Stomach (tissue), 9 donors: ENCODE measurements around the gene NT5DC3. TPM values are rescaled to one million over a fixed set of nuclear protein-coding genes. Genes with fewer than 3 reads are reported as not detected.

Source experiments
- DNase-seq, 2 donors: peaks; one replicate each; pipeline versions ENCODE4 v3.0.0 to v3.0.0-alpha.2; 2013 to 2019
- H3K27ac ChIP-seq, 5 donors: fragments of 200-600 bp in 4 of 5; sonication (generic) in 4 of 5; one replicate each; pipeline ENCODE4 v1.5.1; 2013 to 2019; ENCODE audit warnings: mild to moderate bottlenecking in 1 of 5, moderate library complexity in 1 of 5
- H3K27me3 ChIP-seq, 3 donors: fragments of 200-600 bp; sonication (generic); one replicate each; pipeline ENCODE4 v1.5.1; 2017 to 2019; ENCODE audit warnings: mixed run types in 1 of 3
- H3K36me3 ChIP-seq, 4 donors: fragments of 200-600 bp; sonication (generic); 1 replicate in 3 of 4; 2 replicates in 1 of 4; pipeline ENCODE4 v1.5.1; 2016 to 2019
- H3K4me1 ChIP-seq, 4 donors: fragments of 200-600 bp; sonication (generic); one replicate each; pipeline ENCODE4 v1.5.1; 2016 to 2019
- H3K4me3 ChIP-seq, 4 donors: fragments of 200-600 bp; sonication (generic) in 3 of 4; one replicate each; pipeline ENCODE4 v1.5.1; 2016 to 2019; ENCODE audit warnings: mild to moderate bottlenecking in 1 of 4
- H3K9me3 ChIP-seq, 4 donors: fragments of 200-600 bp; sonication (generic); one replicate each; pipeline ENCODE4 v1.5.1; 2016 to 2019
- EP300 ChIP-seq: sonication (generic); formaldehyde crosslinking; IDR thresholded peaks from one replicate; pipeline ENCODE4 v1.6.1; 2017; ENCODE audit warnings: antibody characterized with exemption
- POLR2A ChIP-seq, 4 donors: fragments of 450-650 bp; IDR thresholded peaks; one replicate each; pipeline ENCODE4 v1.6.1; 2016; ENCODE audit warnings: antibody characterized with exemption in 4 of 4, control low read depth in 2 of 4, mild to moderate bottlenecking in 1 of 4, moderate library complexity in 1 of 4
- POLR2AphosphoS5 ChIP-seq, 3 donors: sonication (generic); formaldehyde crosslinking; IDR thresholded peaks; one replicate each; pipeline ENCODE4 v1.6.1; 2016; ENCODE audit warnings: antibody characterized with exemption in 3 of 3
- WGBS, 5 donors: extraction: QIAGEN DNeasy Blood & Tissue Kit in 3 of 5; methylation state at CpG; one replicate each; pipeline versions ENCODE4 v1.1.5 to v1.1.7; 2013 to 2018; 5-methylcytosine and 5-hydroxymethylcytosine counted together
- intact Hi-C: fragments of 100-400 bp; cut with DNase I; formaldehyde crosslinking; loops from one replicate; pipeline ENCODE4 v1.15.1; 2023; ENCODE audit warnings: low total_unique reads
- polyA plus RNA-seq, 3 donors: library from polyadenylated mRNA; stranded (reverse); fragments of 200-250 nt; gene quantifications; one replicate each; pipeline ENCODE4 v1.2.3, GENCODE V29; 2013
- total RNA-seq, 5 donors: library from RNA; depleted of rRNA; stranded (reverse); fragments of >200 nt; gene quantifications; one replicate each; pipeline versions ENCODE4 v1.1.0 to v1.2.3, GENCODE V29; 2014 to 2016
- TF ChIP-seq, protein P1 (sequence below), 7 experiments: fragments of 450-650 bp in 4 of 7; fragments of 200-600 bp in 3 of 7; sonication (generic) in 3 of 7; IDR thresholded peaks; one replicate each; pipeline ENCODE4 v1.5.1; 2016 to 2019; ENCODE audit warnings: antibody characterized with exemption in 7 of 7, control low read depth in 2 of 7, mild to moderate bottlenecking in 1 of 7
- donor health status: healthy with polysubstance abuse.
- donor health status: Bipolar disorder and iron deficiency.
- donor health status: healthy.

Gene NT5DC3
- total and polyA plus RNA-seq, 8 donors: 0.76 to 42.9 (median 8.7) TPM

DNA sequence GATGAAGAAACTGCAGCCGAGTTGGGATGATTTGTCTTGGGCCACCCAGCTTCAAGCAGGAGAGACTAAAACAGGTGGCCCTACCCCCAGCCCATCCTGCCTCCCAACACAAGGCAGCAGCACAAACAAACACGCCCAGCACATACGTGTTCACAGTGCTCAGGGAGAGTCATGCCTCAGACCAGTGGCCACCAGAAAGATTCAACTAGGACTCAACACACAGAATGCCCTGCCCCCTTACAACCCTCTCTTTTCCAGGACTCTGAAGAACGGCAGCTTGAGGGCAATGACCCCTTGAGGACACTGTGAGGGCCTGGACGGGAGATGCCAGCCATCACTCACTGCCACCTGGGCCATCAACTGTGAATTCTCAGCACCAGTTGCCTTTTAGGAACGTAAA, 75.0 kb downstream of the NT5DC3 start:
- no peak overlapping the region for H3K4me3 ChIP-seq
- no peaks in the 10 kb centered on the region for H3K4me1 ChIP-seq
- no peak for TF ChIP-seq EP300
- TF ChIP-seq, protein P1, sequence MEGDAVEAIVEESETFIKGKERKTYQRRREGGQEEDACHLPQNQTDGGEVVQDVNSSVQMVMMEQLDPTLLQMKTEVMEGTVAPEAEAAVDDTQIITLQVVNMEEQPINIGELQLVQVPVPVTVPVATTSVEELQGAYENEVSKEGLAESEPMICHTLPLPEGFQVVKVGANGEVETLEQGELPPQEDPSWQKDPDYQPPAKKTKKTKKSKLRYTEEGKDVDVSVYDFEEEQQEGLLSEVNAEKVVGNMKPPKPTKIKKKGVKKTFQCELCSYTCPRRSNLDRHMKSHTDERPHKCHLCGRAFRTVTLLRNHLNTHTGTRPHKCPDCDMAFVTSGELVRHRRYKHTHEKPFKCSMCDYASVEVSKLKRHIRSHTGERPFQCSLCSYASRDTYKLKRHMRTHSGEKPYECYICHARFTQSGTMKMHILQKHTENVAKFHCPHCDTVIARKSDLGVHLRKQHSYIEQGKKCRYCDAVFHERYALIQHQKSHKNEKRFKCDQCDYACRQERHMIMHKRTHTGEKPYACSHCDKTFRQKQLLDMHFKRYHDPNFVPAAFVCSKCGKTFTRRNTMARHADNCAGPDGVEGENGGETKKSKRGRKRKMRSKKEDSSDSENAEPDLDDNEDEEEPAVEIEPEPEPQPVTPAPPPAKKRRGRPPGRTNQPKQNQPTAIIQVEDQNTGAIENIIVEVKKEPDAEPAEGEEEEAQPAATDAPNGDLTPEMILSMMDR (IDR thresholded peaks at IDR 0.05): no peak
- no peak for TF ChIP-seq POLR2A (IDR thresholded peaks at IDR 0.05)
- no peak for TF ChIP-seq POLR2AphosphoS5 (IDR thresholded peaks at IDR 0.05)
- DNase-seq: no peak
- peaks cover 0 to 74% (median 36%) of the 10 kb centered on the region in 4 donors for H3K36me3 ChIP-seq
- intact Hi-C loops: no loop called here
- WGBS, 5 donors: 87 to 93% (median 89%) methylated on average over 6 of the region's 6 CpGs
- no peaks in the 10 kb centered on the region for H3K9me3 ChIP-seq
- no peaks in the 10 kb centered on the region for H3K27me3 ChIP-seq
- H3K27ac ChIP-seq: no peak overlapping the region

DNA sequence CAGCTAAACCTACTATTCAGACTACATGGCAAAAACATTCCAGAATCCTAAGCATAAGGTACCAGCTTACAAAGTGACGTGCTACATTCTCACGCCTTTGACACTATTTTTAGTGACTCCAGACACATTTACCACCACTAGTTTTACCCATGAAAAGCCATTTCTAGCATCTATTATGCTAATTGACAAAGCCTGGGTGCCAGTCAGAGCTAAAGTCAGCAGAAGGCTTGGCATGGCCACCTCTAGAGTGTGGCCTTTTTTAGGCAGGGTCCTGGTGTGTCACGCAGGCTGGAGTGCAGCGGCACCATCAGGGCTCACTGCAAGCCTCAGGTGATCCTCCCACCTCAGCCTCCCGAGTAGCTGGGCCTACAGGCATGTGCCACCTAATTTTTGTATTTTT, 75.7 kb downstream of the NT5DC3 start:
- WGBS, 5 donors: 94 to 99% (median 97%) methylated on average over 5 of the region's 5 CpGs
- TF ChIP-seq EP300 (no peak), POLR2AphosphoS5 (IDR thresholded peaks at IDR 0.05) (no peak), POLR2A (IDR thresholded peaks at IDR 0.05) (no peak)
- TF ChIP-seq, protein P1 (IDR thresholded peaks at IDR 0.05): no peak
- H3K27ac ChIP-seq: no peak overlapping the region
- peaks cover 0 to 73% (median 30%) of the 10 kb centered on the region in 4 donors for H3K36me3 ChIP-seq
- H3K27me3 ChIP-seq: no peaks in the 10 kb centered on the region
- no peak for DNase-seq
- intact Hi-C loops: no loop called here
- no peaks in the 10 kb centered on the region for H3K9me3 ChIP-seq
- H3K4me3 ChIP-seq: no peak overlapping the region
- H3K4me1 ChIP-seq: no peaks in the 10 kb centered on the region

DNA sequence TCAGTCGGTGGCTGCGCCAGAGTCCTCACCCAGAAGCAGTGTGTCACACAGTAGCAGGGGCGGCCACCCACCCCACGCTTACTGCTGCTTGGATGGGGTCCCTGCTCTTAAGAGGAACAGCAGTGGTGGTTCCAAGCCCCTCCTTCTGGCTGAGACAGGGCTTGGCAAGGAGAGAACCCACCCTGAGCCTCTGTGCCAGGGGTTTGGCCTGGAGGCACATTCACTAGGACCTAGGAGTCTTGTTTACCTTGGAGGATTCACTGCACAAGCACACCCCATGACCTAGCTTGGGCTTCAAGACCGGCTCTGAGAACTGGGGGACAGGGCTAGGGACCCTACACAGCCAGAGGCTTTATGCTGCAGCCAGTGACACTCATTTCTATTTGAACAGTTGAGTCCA, 78.6 kb downstream of the NT5DC3 start:
- Histone ChIP-seq H3K27me3 (no peaks in the 10 kb centered on the region), H3K4me3 (no peak overlapping the region), H3K9me3 (no peaks in the 10 kb centered on the region), H3K4me1 (no peaks in the 10 kb centered on the region), H3K36me3 (peaks cover 0 to 60% (median 26%) of the 10 kb centered on the region in 4 donors), H3K27ac (no peak overlapping the region)
- intact Hi-C loops: no loop called here
- no peak for TF ChIP-seq POLR2AphosphoS5 (IDR thresholded peaks at IDR 0.05)
- no peak for TF ChIP-seq POLR2A (IDR thresholded peaks at IDR 0.05)
- TF ChIP-seq, protein P1 (IDR thresholded peaks at IDR 0.05): no peak
- TF ChIP-seq EP300: no peak
- WGBS, 5 donors: 75 to 93% (median 80%) methylated on average over 5 of the region's 5 CpGs
- no peak for DNase-seq

DNA sequence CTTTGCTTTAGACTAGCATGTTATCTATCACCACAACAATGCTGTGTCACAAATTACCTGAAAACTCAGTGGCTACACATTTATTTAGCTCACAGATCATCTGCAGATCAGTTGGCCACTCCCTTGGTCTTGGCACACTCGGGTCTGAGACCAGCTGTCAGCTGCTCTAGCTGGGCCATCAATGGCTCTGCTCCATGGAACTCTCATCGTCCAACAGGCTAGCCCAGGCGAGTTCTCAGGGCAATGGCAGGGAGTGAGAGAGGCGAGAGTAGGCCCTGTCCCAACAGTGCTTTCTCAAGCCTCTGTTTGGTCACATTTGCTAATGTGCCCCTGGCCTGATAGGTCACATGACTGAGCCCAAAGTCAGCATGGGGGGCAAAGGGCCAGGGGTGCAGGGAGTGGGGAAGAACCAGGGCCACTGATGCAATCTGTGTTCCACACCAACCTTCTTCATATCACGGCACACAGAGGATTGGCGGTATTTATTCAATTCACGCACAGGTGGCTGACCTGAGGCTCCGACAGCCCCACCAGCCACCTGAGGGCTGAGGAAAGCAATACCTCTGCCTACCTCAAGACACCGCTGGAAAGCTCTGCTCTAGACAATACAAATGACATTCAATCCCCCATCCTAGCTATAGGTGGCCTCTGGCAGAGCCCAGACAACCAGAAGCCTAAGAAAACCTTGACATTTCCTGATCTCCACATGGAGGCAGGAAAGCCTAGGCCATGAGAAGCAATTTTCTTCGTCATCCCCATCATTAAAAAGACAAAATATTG, 82.5 kb downstream of the NT5DC3 start:
- no peak for TF ChIP-seq EP300
- TF ChIP-seq, protein P1 (IDR thresholded peaks at IDR 0.05): no peak
- no peak for TF ChIP-seq POLR2AphosphoS5 (IDR thresholded peaks at IDR 0.05)
- no peak for TF ChIP-seq POLR2A (IDR thresholded peaks at IDR 0.05)
- Histone ChIP-seq H3K4me1 (no peaks in the 10 kb centered on the region), H3K27ac (no peak overlapping the region), H3K4me3 (no peak overlapping the region), H3K27me3 (no peaks in the 10 kb centered on the region), H3K36me3 (peaks cover 0 to 25% (median 8%) of the 10 kb centered on the region in 4 donors), H3K9me3 (no peaks in the 10 kb centered on the region)
- DNase-seq: no peak
- WGBS, 5 donors: 82 to 91% (median 84%) methylated on average over 10 of the region's 10 CpGs
- intact Hi-C loops: no loop called here
